Panc1 (cell line): ENCODE data around the gene CYB5R3. TPM values are rescaled to one million over a fixed set of nuclear protein-coding genes. Genes with fewer than 3 reads are reported as not detected.

Experiments
- ATAC-seq: fragments of 200-7000 bp; cut with Tn5 transposase; 2 replicates; pipeline ENCODE4 v1.9.1; 2020; ENCODE audit warnings: mild to moderate bottlenecking, moderate library complexity
- BruUV-seq: library from RNA; stranded (reverse); fragments of 400-500 nt; replicated peaks from 2 replicates; lab custom pipeline; 2021; lab: Mats Ljungman, UMichigan
- CTCF ChIA-PET: fragments of 300-600 bp; sonication (Branson Sonifier 250); formaldehyde crosslinking; loops from one replicate; lab custom pipeline; 2022; ENCODE audit warnings: antibody characterized with exemption; lab: Charles Lee
- POLR2A ChIA-PET: fragments of 300-600 bp; sonication (Branson Sonifier 250); formaldehyde crosslinking; loops from one replicate; lab custom pipeline; 2022; ENCODE audit warnings: antibody characterized with exemption; lab: Charles Lee
- DNase-seq: peaks from one replicate; pipeline ENCODE4 v3.0.0-alpha.2; 2010; ENCODE audit warnings: low read depth, low spot score
- H3K27ac ChIP-seq: 2 replicates; pipeline ENCODE4 v1.5.1; 2011; ENCODE audit warnings: mild to moderate bottlenecking, low read length, inconsistent platforms
- H3K27me3 ChIP-seq: fragments of 200-500 bp; sonication (Bioruptor generic); 2 replicates; pipeline ENCODE4 v1.6.0; 2014; ENCODE audit warnings: low read length, inconsistent platforms; ENCODE audit not compliant: control insufficient read depth, insufficient read depth
- H3K36me3 ChIP-seq: fragments of 200-500 bp; sonication (Bioruptor generic); 2 replicates; pipeline ENCODE4 v1.5.1; 2014; ENCODE audit warnings: inconsistent platforms, mild to moderate bottlenecking, low read length, moderate library complexity; ENCODE audit not compliant: control insufficient read depth, insufficient read depth
- H3K4me1 ChIP-seq: 2 replicates; pipeline ENCODE4 v1.5.1; 2011; ENCODE audit warnings: inconsistent platforms, mild to moderate bottlenecking, low read length, moderate library complexity; ENCODE audit not compliant: control insufficient read depth, insufficient read depth
- H3K4me3 ChIP-seq, 2 experiments: 2 replicates each; pipeline ENCODE4 v1.5.1; 2011 to 2012; ENCODE audit warnings: low read depth in 2 of 2, low read length in 2 of 2, mild to moderate bottlenecking in 2 of 2, inconsistent platforms in 1 of 2, moderate library complexity in 1 of 2
- H3K9me3 ChIP-seq: fragments of 200-500 bp; sonication (Bioruptor generic); 2 replicates; pipeline ENCODE4 v1.5.1; 2014; ENCODE audit warnings: low read depth, mild to moderate bottlenecking, inconsistent platforms, low read length, moderate library complexity; ENCODE audit not compliant: control insufficient read depth, insufficient read depth
- POLR2AphosphoS5 ChIP-seq: IDR thresholded peaks from 2 replicates; pipeline ENCODE4 v1.6.1; 2012; ENCODE audit warnings: mild to moderate bottlenecking, low read depth, low read length, moderate library complexity
- SIN3A ChIP-seq: IDR thresholded peaks from 2 replicates; pipeline ENCODE4 v1.6.1; 2012; ENCODE audit warnings: low read depth, mild to moderate bottlenecking, low read length, moderate library complexity, borderline replicate concordance; ENCODE audit not compliant: insufficient read depth
- TCF7L2 ChIP-seq: IDR thresholded peaks from 2 replicates; pipeline ENCODE4 v1.6.1; 2011; ENCODE audit warnings: mild to moderate bottlenecking, low read depth, low read length, inconsistent platforms
- in situ Hi-C: cut with HindIII; loops from 2 replicates; pipeline ENCODE4 v1.10.0; 2016; ENCODE audit warnings: low sequenced_read_pairs, low pct_unique_long_range_greater_than_20kb
- intact Hi-C: fragments of 100-400 bp; cut with micrococcal nuclease; formaldehyde crosslinking; loops from one replicate; pipeline ENCODE4 v1.10.0; 2022; ENCODE audit not compliant: unreplicated experiment
- total RNA-seq: library from RNA; stranded (reverse); gene quantifications from one replicate; pipeline ENCODE4 v1.2.1, GENCODE V29; 2021; ENCODE audit not compliant: unreplicated experiment
- TF ChIP-seq, protein P1 (sequence below): fragments of 450-650 bp; IDR thresholded peaks from 2 replicates; pipeline ENCODE4 v1.5.1; 2017; ENCODE audit warnings: mild to moderate bottlenecking
- TF ChIP-seq, protein P2 (sequence below), 2 experiments: IDR thresholded peaks; 2 replicates each; pipeline ENCODE4 v1.6.1; 2011 to 2012; ENCODE audit warnings: low read depth in 2 of 2, control low read depth in 1 of 2, low read length in 1 of 2, mild to moderate bottlenecking in 1 of 2, moderate library complexity in 1 of 2; ENCODE audit not compliant: insufficient read depth in 1 of 2

CYB5R3 gene
- total RNA-seq, 1 experiment from 2014 or later: 102 TPM

DNA sequence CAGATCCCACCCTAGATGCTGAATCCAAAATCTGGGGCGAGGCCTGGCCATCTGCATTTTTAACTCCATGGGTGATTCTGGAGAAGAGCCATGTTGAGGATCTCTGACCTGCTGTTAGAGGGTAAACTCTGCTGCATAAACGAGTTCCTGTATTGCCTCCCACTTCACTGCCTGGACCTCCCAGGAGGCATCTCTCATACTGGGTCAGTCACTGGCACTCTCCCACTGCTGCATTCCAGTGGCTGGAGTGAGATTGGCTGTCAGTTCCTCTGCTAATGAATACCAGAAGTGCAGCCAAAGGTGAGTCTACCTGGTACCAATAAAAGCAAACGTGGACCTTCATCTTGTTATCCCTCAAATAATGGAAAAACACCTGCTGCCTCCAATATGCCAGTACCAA lies 44.8 kb downstream of the CYB5R3 start:
- in situ Hi-C loops: no loop called here
- no peak for DNase-seq
- H3K4me1 ChIP-seq: peaks cover 11% of the 10 kb centered on the region
- CTCF ChIA-PET: no interaction called here
- no peaks in the 10 kb centered on the region for H3K27me3 ChIP-seq
- H3K27ac ChIP-seq: no peak overlapping the region
- peaks cover 12% of the 10 kb centered on the region; the same call in 1 of the 2 replicates for H3K36me3 ChIP-seq
- H3K4me3 ChIP-seq: no peak overlapping the region
- intact Hi-C loops: no loop called here
- ATAC-seq: no peak
- no TSS peak for BruUV-seq
- H3K9me3 ChIP-seq: no peaks in the 10 kb centered on the region
- TF ChIP-seq, protein P1, sequence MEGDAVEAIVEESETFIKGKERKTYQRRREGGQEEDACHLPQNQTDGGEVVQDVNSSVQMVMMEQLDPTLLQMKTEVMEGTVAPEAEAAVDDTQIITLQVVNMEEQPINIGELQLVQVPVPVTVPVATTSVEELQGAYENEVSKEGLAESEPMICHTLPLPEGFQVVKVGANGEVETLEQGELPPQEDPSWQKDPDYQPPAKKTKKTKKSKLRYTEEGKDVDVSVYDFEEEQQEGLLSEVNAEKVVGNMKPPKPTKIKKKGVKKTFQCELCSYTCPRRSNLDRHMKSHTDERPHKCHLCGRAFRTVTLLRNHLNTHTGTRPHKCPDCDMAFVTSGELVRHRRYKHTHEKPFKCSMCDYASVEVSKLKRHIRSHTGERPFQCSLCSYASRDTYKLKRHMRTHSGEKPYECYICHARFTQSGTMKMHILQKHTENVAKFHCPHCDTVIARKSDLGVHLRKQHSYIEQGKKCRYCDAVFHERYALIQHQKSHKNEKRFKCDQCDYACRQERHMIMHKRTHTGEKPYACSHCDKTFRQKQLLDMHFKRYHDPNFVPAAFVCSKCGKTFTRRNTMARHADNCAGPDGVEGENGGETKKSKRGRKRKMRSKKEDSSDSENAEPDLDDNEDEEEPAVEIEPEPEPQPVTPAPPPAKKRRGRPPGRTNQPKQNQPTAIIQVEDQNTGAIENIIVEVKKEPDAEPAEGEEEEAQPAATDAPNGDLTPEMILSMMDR: no peak
- TF ChIP-seq, protein P2, sequence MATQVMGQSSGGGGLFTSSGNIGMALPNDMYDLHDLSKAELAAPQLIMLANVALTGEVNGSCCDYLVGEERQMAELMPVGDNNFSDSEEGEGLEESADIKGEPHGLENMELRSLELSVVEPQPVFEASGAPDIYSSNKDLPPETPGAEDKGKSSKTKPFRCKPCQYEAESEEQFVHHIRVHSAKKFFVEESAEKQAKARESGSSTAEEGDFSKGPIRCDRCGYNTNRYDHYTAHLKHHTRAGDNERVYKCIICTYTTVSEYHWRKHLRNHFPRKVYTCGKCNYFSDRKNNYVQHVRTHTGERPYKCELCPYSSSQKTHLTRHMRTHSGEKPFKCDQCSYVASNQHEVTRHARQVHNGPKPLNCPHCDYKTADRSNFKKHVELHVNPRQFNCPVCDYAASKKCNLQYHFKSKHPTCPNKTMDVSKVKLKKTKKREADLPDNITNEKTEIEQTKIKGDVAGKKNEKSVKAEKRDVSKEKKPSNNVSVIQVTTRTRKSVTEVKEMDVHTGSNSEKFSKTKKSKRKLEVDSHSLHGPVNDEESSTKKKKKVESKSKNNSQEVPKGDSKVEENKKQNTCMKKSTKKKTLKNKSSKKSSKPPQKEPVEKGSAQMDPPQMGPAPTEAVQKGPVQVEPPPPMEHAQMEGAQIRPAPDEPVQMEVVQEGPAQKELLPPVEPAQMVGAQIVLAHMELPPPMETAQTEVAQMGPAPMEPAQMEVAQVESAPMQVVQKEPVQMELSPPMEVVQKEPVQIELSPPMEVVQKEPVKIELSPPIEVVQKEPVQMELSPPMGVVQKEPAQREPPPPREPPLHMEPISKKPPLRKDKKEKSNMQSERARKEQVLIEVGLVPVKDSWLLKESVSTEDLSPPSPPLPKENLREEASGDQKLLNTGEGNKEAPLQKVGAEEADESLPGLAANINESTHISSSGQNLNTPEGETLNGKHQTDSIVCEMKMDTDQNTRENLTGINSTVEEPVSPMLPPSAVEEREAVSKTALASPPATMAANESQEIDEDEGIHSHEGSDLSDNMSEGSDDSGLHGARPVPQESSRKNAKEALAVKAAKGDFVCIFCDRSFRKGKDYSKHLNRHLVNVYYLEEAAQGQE (IDR thresholded peaks at IDR 0.05; ENCODE audit: insufficient read depth in 1 of 2, low read depth in 2 of 2, low read length in 1 of 2): no peak
- POLR2A ChIA-PET: no interaction called here

DNA sequence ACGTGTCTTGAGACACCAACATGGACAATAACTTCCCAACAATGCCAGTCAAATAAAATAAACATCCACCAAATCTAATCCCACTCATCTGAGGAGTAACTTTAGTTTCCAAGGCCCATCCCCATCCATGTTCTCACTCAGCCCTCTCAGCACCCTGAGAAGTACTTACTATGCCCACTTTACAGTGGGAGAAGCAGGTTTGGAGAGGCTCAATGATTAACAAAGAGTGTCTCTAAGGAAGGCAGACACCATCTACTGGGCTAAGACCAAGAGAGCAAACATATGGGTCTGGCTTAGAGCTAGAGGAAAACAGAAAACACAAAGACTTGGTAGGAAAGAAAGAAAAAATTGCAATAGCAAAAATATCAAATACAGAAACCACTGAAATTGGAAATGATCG lies 45.8 kb downstream of the CYB5R3 start:
- POLR2A ChIA-PET: no interaction called here
- no peak for ATAC-seq
- H3K27me3 ChIP-seq: no peaks in the 10 kb centered on the region

More for the DNA sequence above, 45.8 kb downstream of the CYB5R3 start:
- H3K9me3 ChIP-seq: no peaks in the 10 kb centered on the region
- no peak for DNase-seq
- no TSS peak for BruUV-seq
- H3K36me3 ChIP-seq: peaks cover 12% of the 10 kb centered on the region; the same call in 1 of the 2 replicates
- TF ChIP-seq TCF7L2: no peak
- TF ChIP-seq, protein P2 (IDR thresholded peaks at IDR 0.05; ENCODE audit: insufficient read depth in 1 of 2, low read depth in 2 of 2, low read length in 1 of 2): no peak
- no peak for TF ChIP-seq SIN3A
- TF ChIP-seq, protein P1: no peak
- no peak for TF ChIP-seq POLR2AphosphoS5
- H3K4me1 ChIP-seq: peaks cover under 1% of the 10 kb centered on the region; the same call in 1 of the 2 replicates
- H3K4me3 ChIP-seq: no peak overlapping the region
- CTCF ChIA-PET: no interaction called here
- in situ Hi-C loops: no loop called here
- H3K27ac ChIP-seq: no peak overlapping the region
- intact Hi-C loops: no loop called here
